ENCODE results near the gene ADAM30. TPM values are rescaled to one million over a fixed set of nuclear protein-coding genes. Genes with fewer than 3 reads are reported as not detected.

Gene ADAM30
- total and polyA plus RNA-seq, 2 of the 13 experiments (the other 11 are each of a cell fraction or from before 2014, with no cell fraction given): not detected

- TF ChIP-seq ZNF337 (CRISPR knock-in tag; IDR thresholded peaks at IDR 0.05; ENCODE audit: borderline replicate concordance, low read depth): no peak
- TF ChIP-seq NCOR1 (IDR thresholded peaks at IDR 0.05; ENCODE audit: borderline replicate concordance, low read length): peak; percentile 34; the same call in 1 of the 2 replicates
- no peak for TF ChIP-seq SMYD3 (CRISPR knock-in tag; IDR thresholded peaks at IDR 0.05)
Observed at GRCh38 chr1:119906927-119907652, 10.8 kb upstream of the ADAM30 start (continued).

GRCh38 chr1:119903443-119903835 is 7.1 kb upstream of the ADAM30 start:
- ChIA-PET CTCF (ENCODE audit: low intra/inter-chr PET ratio, low total read pairs) (no interaction called here), POLR2A (no interaction called here)
- no peak for FAIRE-seq

More at GRCh38 chr1:119903443-119903835, 7.1 kb upstream of the ADAM30 start:
- BruUV-seq (replicated peaks): no TSS peak
- DNase-seq (ENCODE audit: low spot score): no peak
- Histone ChIP-seq H3K4me1 (ENCODE audit: insufficient read depth, low read length) (peaks cover 24% of the 10 kb centered on the region), H2AFZ (ENCODE audit: low read length) (no peak overlapping the region), H3K9me3 (ENCODE audit: low read length) (no peaks in the 10 kb centered on the region), H3K9ac (ENCODE audit: insufficient read depth, low read depth, low read length) (no peak overlapping the region), H3K36me3 (replicated peaks in 1 of 2; ENCODE audit: control insufficient read depth in 1 of 2, insufficient read depth in 2 of 2, low read length in 2 of 2) (no peaks in the 10 kb centered on the region), H3K27ac (ENCODE audit: extremely low read length, insufficient read depth, low read length) (no peak overlapping the region), H3K27me3 (ENCODE audit: control insufficient read depth in 1 of 2, insufficient read depth in 2 of 2, low read length in 2 of 2) (no peaks in the 10 kb centered on the region; a peak in 1 of 5 replicates), H3K4me2 (ENCODE audit: low read depth, low read length) (no peak overlapping the region), H3K79me2 (ENCODE audit: insufficient read depth, low read length) (no peaks in the 10 kb centered on the region), H4K20me1 (ENCODE audit: insufficient read depth, low read length) (no peaks in the 10 kb centered on the region), H3K4me3 (replicated peaks in 1 of 3; ENCODE audit: insufficient read depth in 1 of 3, low read depth in 2 of 3, low read length in 3 of 3) (no peak overlapping the region)
- no peak for TF ChIP-seq ZNF264 (CRISPR knock-in tag; IDR thresholded peaks at IDR 0.05)
- no peak for TF ChIP-seq ZNF781 (CRISPR knock-in tag; IDR thresholded peaks at IDR 0.05; ENCODE audit: borderline replicate concordance, not compliant biosample characterization)
- TF ChIP-seq ZNF547 (CRISPR knock-in tag; IDR thresholded peaks at IDR 0.05): no peak
- no peak for TF ChIP-seq XBP1 (CRISPR knock-in tag; IDR thresholded peaks at IDR 0.05)
- TF ChIP-seq HINFP (CRISPR knock-in tag; IDR thresholded peaks at IDR 0.05; ENCODE audit: low read depth): no peak
- no peak for TF ChIP-seq SNAPC2 (CRISPR knock-in tag; IDR thresholded peaks at IDR 0.05)
- TF ChIP-seq JUN (CRISPR knock-in tag; IDR thresholded peaks at IDR 0.05): no peak
- no peak for ATAC-seq
- intact Hi-C loops (cut with micrococcal nuclease; ENCODE audit: unreplicated experiment): no loop called here
- in situ Hi-C loops (cut with HindIII; ENCODE audit: extremely low pct_ligation_motif_present, low pct_unique_long_range_greater_than_20kb): no loop called here

All from HepG2 (cell line).